HG02852 (cell line): ENCODE measurements around the gene RERE.
"Not testable (repeated sequence)": the region's sequence is repeated elsewhere in the genome, so short reads cannot be mapped to it uniquely, and the experiment has no call there.

Experiments used
- ATAC-seq: cut with Tn5 transposase; IDR thresholded peaks from one replicate; pipeline ENCODE4 v1.9.1; 2021; ENCODE audit warnings: mild to moderate bottlenecking, moderate library complexity; ENCODE audit not compliant: unreplicated experiment

The RERE gene

GRCh38 chr1:8649027-8649426 lies 168.4 kb downstream of the RERE start:
- ATAC-seq, result peak; percentile 59

- no peak for ATAC-seq
Observed at GRCh38 chr1:8646996-8647395, 170.4 kb downstream of the RERE start.

GRCh38 chr1:8646189-8646588 lies 171.3 kb downstream of the RERE start:
- no peak for ATAC-seq

GRCh38 chr1:8643542-8644536 lies 173.6 kb downstream of the RERE start:
- no peak for ATAC-seq

- no peak for ATAC-seq
Observed at GRCh38 chr1:8642114-8642513, 175.3 kb downstream of the RERE start.

GRCh38 chr1:8641377-8641997 lies 176.0 kb downstream of the RERE start:
- no peak for ATAC-seq

GRCh38 chr1:8640950-8641349 lies 176.5 kb downstream of the RERE start:
- ATAC-seq, result no peak

- no peak for ATAC-seq
Observed at GRCh38 chr1:8639148-8639547, 178.3 kb downstream of the RERE start.

- no peak for ATAC-seq
Observed at GRCh38 chr1:8633741-8634501, 183.5 kb downstream of the RERE start.

- no peak for ATAC-seq
Observed at GRCh38 chr1:8632102-8632501, 185.3 kb downstream of the RERE start.

- no peak for ATAC-seq
Observed at GRCh38 chr1:8631163-8631562, 186.3 kb downstream of the RERE start.

- peak; percentile 83 for ATAC-seq
Observed at GRCh38 chr1:8629241-8630091, 188.0 kb downstream of the RERE start.

GRCh38 chr1:8628606-8629005 lies 188.8 kb downstream of the RERE start:
- ATAC-seq, result no peak

GRCh38 chr1:8627728-8628127 lies 189.7 kb downstream of the RERE start:
- ATAC-seq, result no peak

- ATAC-seq, result no peak
Observed at GRCh38 chr1:8625981-8626898, 191.2 kb downstream of the RERE start.

- no peak for ATAC-seq
Observed at GRCh38 chr1:8625491-8625890, 191.9 kb downstream of the RERE start.

GRCh38 chr1:8623651-8624192 lies 193.7 kb downstream of the RERE start:
- not testable (repeated sequence) for ATAC-seq

- ATAC-seq, result not testable (repeated sequence)
Observed at GRCh38 chr1:8621785-8622348, 195.6 kb downstream of the RERE start.
